ENCODE measurements around the gene KAT2B. TPM values are rescaled to one million over a fixed set of nuclear protein-coding genes. Genes with fewer than 3 reads are reported as not detected.

Gene KAT2B
- total and polyA plus RNA-seq, 2 of the 8 experiments (the other 6 are each of a cell fraction or from before 2014, with no cell fraction given): 0.24 to 0.91 TPM

GRCh38 chr3:20096135-20096685 is 56.0 kb downstream of the KAT2B start:
- H3K23me2 ChIP-seq (ENCODE audit: low read depth, low read length): no peaks in the 10 kb centered on the region
- no peak overlapping the region for H4K8ac ChIP-seq (ENCODE audit: extremely low read depth, insufficient read depth, low read length)
- H2BK15ac ChIP-seq (ENCODE audit: low read length): no peak overlapping the region
- no peak overlapping the region for H3K27ac ChIP-seq (ENCODE audit: low read depth, low read length)
- no peak overlapping the region for H3K14ac ChIP-seq (ENCODE audit: insufficient read length)
- H2BK20ac ChIP-seq (ENCODE audit: low read length): no peak overlapping the region
- H3K4me3 ChIP-seq (ENCODE audit: extremely low read depth in 1 of 4, insufficient read depth in 2 of 4, low read depth in 3 of 4, low read length in 4 of 4): no peak overlapping the region
- no peaks in the 10 kb centered on the region for H3K36me3 ChIP-seq (ENCODE audit: control insufficient read depth in 2 of 4, insufficient read depth in 4 of 4, low read length in 3 of 4)
- no peak overlapping the region for H2BK12ac ChIP-seq (ENCODE audit: low read depth, low read length)
- no peak overlapping the region for H3K23ac ChIP-seq (ENCODE audit: insufficient read length)
- no peaks in the 10 kb centered on the region for H3K4me1 ChIP-seq (replicated peaks in 1 of 4; ENCODE audit: control insufficient read depth in 3 of 4, insufficient read depth in 4 of 4, low read length in 3 of 4)
- H2BK120ac ChIP-seq (replicated peaks; ENCODE audit: low read depth, low read length): no peak overlapping the region
- CTCF ChIA-PET (ENCODE audit: partially characterized antibody): interaction anchor here (1.5 kb wide), 1 partner anchor 23 kb away, joined by 3 read pairs; no protein-coding TSS in a partner anchor
- no peak overlapping the region for H3K4me2 ChIP-seq (ENCODE audit: insufficient read depth in 1 of 2, low read depth in 2 of 2, low read length in 2 of 2)
- H3K4ac ChIP-seq (replicated peaks; ENCODE audit: insufficient read length, low read depth, low read length): no peak overlapping the region
- no peaks in the 10 kb centered on the region for H3K79me1 ChIP-seq (ENCODE audit: low read depth, low read length)
- FAIRE-seq (no peak), DNase-seq (ENCODE audit: low read depth in 1 of 2, low spot score in 2 of 2) (no peak)
- H2AK5ac ChIP-seq (ENCODE audit: low read depth, low read length): no peak overlapping the region
- H4K5ac ChIP-seq (ENCODE audit: insufficient read length, low read depth, low read length): no peak overlapping the region
- 96% methylated on average over 3 of the region's 3 CpGs; no CpG with 5 or more reads in 1 of the 2 experiments for WGBS, 2 experiments (ENCODE audit: extremely low coverage in 1 of 2, insufficient coverage in 1 of 2, insufficient read length in 1 of 2, insufficient replicate concordance in 2 of 2, low coverage in 1 of 2, low lambda C conversion rate in 2 of 2, missing lambda C conversion rate in 1 of 2)
- no peak overlapping the region for H3K9ac ChIP-seq (replicated peaks in 1 of 4; ENCODE audit: extremely low read depth in 1 of 4, low read depth in 3 of 4, low read length in 3 of 4)
- H3K56ac ChIP-seq (replicated peaks; ENCODE audit: insufficient read length, low read depth, low read length): no peak overlapping the region
- H3K27me3 ChIP-seq (replicated peaks in 1 of 4; ENCODE audit: control insufficient read depth in 3 of 4, extremely low read depth in 1 of 4, insufficient read depth in 3 of 4, low read length in 3 of 4): no peaks in the 10 kb centered on the region
- H4K91ac ChIP-seq (replicated peaks; ENCODE audit: insufficient read length, low read length): no peak overlapping the region
- no peak overlapping the region for H3K18ac ChIP-seq (ENCODE audit: extremely low read depth, low read length)
- no peak overlapping the region for H2AFZ ChIP-seq (ENCODE audit: low read length)
- POLR2A ChIA-PET (ENCODE audit: partially characterized antibody): no interaction called here
- H4K20me1 ChIP-seq (replicated peaks in 1 of 2; ENCODE audit: control insufficient read depth in 1 of 2, insufficient read depth in 2 of 2, low read length in 2 of 2): no peaks in the 10 kb centered on the region
- TF ChIP-seq YY1 (IDR thresholded peaks at IDR 0.05; ENCODE audit: low read depth, low read length) (no peak), POLR2AphosphoS5 (IDR thresholded peaks at IDR 0.05; ENCODE audit: low read depth, low read length) (no peak), TBP (IDR thresholded peaks at IDR 0.05; ENCODE audit: low read depth, low read length) (no peak), PHF8 (conservative IDR thresholded peaks at IDR 0.05; ENCODE audit: low read depth, low read length) (no peak), SP4 (IDR thresholded peaks at IDR 0.05; ENCODE audit: low read length) (no peak), CHD2 (IDR thresholded peaks at IDR 0.05; ENCODE audit: low read length) (no peak), RXRA (IDR thresholded peaks at IDR 0.05; ENCODE audit: insufficient read depth, low read depth, low read length) (no peak), BCL11A (IDR thresholded peaks at IDR 0.05; ENCODE audit: low read depth in 2 of 2, low read length in 2 of 2) (no peak), TCF12 (IDR thresholded peaks at IDR 0.05; ENCODE audit: low read depth, low read length) (no peak), POU5F1 (IDR thresholded peaks at IDR 0.05; ENCODE audit: low read depth, low read length) (no peak)
- no peak overlapping the region for H2BK5ac ChIP-seq (ENCODE audit: low read depth, low read length)
- no peaks in the 10 kb centered on the region for H3K9me3 ChIP-seq (ENCODE audit: insufficient read depth in 2 of 2, low read depth in 1 of 2, low read length in 1 of 2)
- no peaks in the 10 kb centered on the region for H3K79me2 ChIP-seq (ENCODE audit: control insufficient read depth in 1 of 2, insufficient read depth in 2 of 2, low read length in 2 of 2)
